NB4 (cell line): ENCODE data around the gene FRY.

Source experiments
- CTCF ChIP-seq: IDR thresholded peaks from one replicate; pipeline ENCODE4 v1.5.1; 2012; ENCODE audit warnings: low read depth, low read length
- MAX ChIP-seq: IDR thresholded peaks from 2 replicates; pipeline ENCODE4 v1.6.1; 2011; ENCODE audit warnings: low read depth, low read length
- POLR2A ChIP-seq: IDR thresholded peaks from 2 replicates; pipeline ENCODE4 v1.6.1; 2011; ENCODE audit warnings: mild to moderate bottlenecking; ENCODE audit not compliant: insufficient read length; ENCODE audit errors: extremely low read depth

- no peak for TF ChIP-seq CTCF
- TF ChIP-seq POLR2A = no peak
- TF ChIP-seq MAX = no peak
These were observed 41.7 kb downstream of the FRY start for GRCh38 chr13:32073180-32073864.
